HL-60 (cell line): ENCODE data around the gene CST4.

ENCODE experiments used
- DNase-seq, 2 experiments: peaks; one replicate each; pipeline ENCODE4 v3.0.0-alpha.2; 2010 to 2020; ENCODE audit warnings: low read depth in 1 of 2, low spot score in 1 of 2
- H3K27ac ChIP-seq: fragments of 250-450 bp; sonication (Bioruptor Pico); replicated peaks from 2 replicates; pipeline ENCODE4 v1.5.1; 2020; ENCODE audit warnings: mild to moderate bottlenecking, moderate library complexity
- H3K27me3 ChIP-seq: fragments of 250-450 bp; sonication (Bioruptor Pico); 2 replicates; pipeline ENCODE4 v1.5.1; 2021; ENCODE audit warnings: mild to moderate bottlenecking, moderate library complexity; ENCODE audit not compliant: insufficient read depth, poor library complexity, severe bottlenecking
- H3K4me3 ChIP-seq: replicated peaks from 2 replicates; pipeline ENCODE4 v1.5.1; 2011; ENCODE audit warnings: mild to moderate bottlenecking, control low read depth, low read length; ENCODE audit not compliant: insufficient read depth
- CTCF ChIP-seq: IDR thresholded peaks from one replicate; pipeline ENCODE4 v1.5.1; 2011; ENCODE audit warnings: low read length, control low read depth, inconsistent platforms; ENCODE audit not compliant: insufficient read depth
- GABPA ChIP-seq: IDR thresholded peaks from 2 replicates; pipeline ENCODE4 v1.6.1; 2012; ENCODE audit warnings: low read depth
- POLR2AphosphoS5 ChIP-seq: IDR thresholded peaks from 2 replicates; pipeline ENCODE4 v1.6.1; 2012; ENCODE audit warnings: low read depth
- REST ChIP-seq: IDR thresholded peaks from 2 replicates; pipeline ENCODE4 v1.6.1; 2012; ENCODE audit warnings: low read depth; ENCODE audit not compliant: insufficient replicate concordance
- SPI1 ChIP-seq: IDR thresholded peaks from 2 replicates; pipeline ENCODE4 v1.6.1; 2012; ENCODE audit warnings: low read depth, mild to moderate bottlenecking, borderline replicate concordance

The CST4 gene

GRCh38 chr20:23652371-23652770 lies 36.5 kb downstream of the CST4 start:
- DNase-seq, result no peak
- TF ChIP-seq SPI1 (no peak), POLR2AphosphoS5 (no peak), GABPA (no peak)
- Histone ChIP-seq H3K27ac (no peak overlapping the region), H3K27me3 (no peaks in the 10 kb centered on the region), H3K4me3 (no peak overlapping the region)

- DNase-seq, result no peak
- Histone ChIP-seq H3K27ac (no peak overlapping the region), H3K4me3 (no peak overlapping the region), H3K27me3 (no peaks in the 10 kb centered on the region)
- no peak for TF ChIP-seq POLR2AphosphoS5
- TF ChIP-seq GABPA, result no peak
- TF ChIP-seq SPI1, result no peak
- no peak for TF ChIP-seq CTCF
- no peak for TF ChIP-seq REST
Measured at GRCh38 chr20:23651117-23651516, 37.7 kb downstream of the CST4 start.

- Histone ChIP-seq H3K27ac (no peak overlapping the region), H3K27me3 (no peaks in the 10 kb centered on the region), H3K4me3 (no peak overlapping the region)
- DNase-seq, result no peak
- TF ChIP-seq POLR2AphosphoS5 (no peak), CTCF (no peak), REST (no peak), GABPA (no peak), SPI1 (no peak)
Measured at GRCh38 chr20:23649830-23650417, 38.9 kb downstream of the CST4 start.

- H3K4me3 ChIP-seq, result no peak overlapping the region
- DNase-seq, result no peak
Measured at GRCh38 chr20:23649242-23649641, 39.6 kb downstream of the CST4 start.

More at GRCh38 chr20:23649242-23649641, 39.6 kb downstream of the CST4 start:
- no peaks in the 10 kb centered on the region for H3K27me3 ChIP-seq
- TF ChIP-seq POLR2AphosphoS5 (no peak), CTCF (no peak), GABPA (no peak)
- H3K27ac ChIP-seq, result no peak overlapping the region
